BLaER1 (cell line): ENCODE data around the gene RBM33.

Experiments
- H3K27ac ChIP-seq: shearing (Covaris generic); formaldehyde crosslinking; 2 replicates; pipeline ENCODE4 v1.8.1; 2022
- H3K27me3 ChIP-seq: shearing (Covaris generic); formaldehyde crosslinking; 2 replicates; pipeline ENCODE4 v1.8.1; 2022
- H3K36me3 ChIP-seq: shearing (Covaris generic); formaldehyde crosslinking; 2 replicates; pipeline ENCODE4 v1.8.1; 2022
- H3K4me1 ChIP-seq: shearing (Covaris generic); formaldehyde crosslinking; 2 replicates; pipeline ENCODE4 v1.8.1; 2022
- H3K4me2 ChIP-seq: shearing (Covaris generic); formaldehyde crosslinking; 2 replicates; pipeline ENCODE4 v1.8.1; 2022
- H3K4me3 ChIP-seq: shearing (Covaris generic); formaldehyde crosslinking; 2 replicates; pipeline ENCODE4 v1.8.1; 2022
- H3K9ac ChIP-seq: shearing (Covaris generic); formaldehyde crosslinking; 2 replicates; pipeline ENCODE4 v1.8.1; 2022
- H3K9me3 ChIP-seq: shearing (Covaris generic); formaldehyde crosslinking; 2 replicates; pipeline ENCODE4 v1.8.1; 2022
- H4K20me1 ChIP-seq: shearing (Covaris generic); formaldehyde crosslinking; 2 replicates; pipeline ENCODE4 v1.8.1; 2022
- Cebpa-rat ChIP-seq: shearing (Covaris generic); IDR thresholded peaks from 2 replicates; pipeline ENCODE4 v1.8.1; 2022

Gene RBM33

GRCh38 chr7:155769701-155770100, 125.2 kb downstream of the RBM33 start:
- H4K20me1 ChIP-seq, result peaks cover 77% of the 10 kb centered on the region
- H3K27ac ChIP-seq, result peak overlapping the region; percentile 61; the same call in 1 of the 2 replicates
- TF ChIP-seq Cebpa-rat, result no peak
- H3K4me3 ChIP-seq, result no peak overlapping the region
- H3K36me3 ChIP-seq, result peaks cover 86% of the 10 kb centered on the region
- peak overlapping the region; percentile 34; the same call in 1 of the 2 replicates for H3K9ac ChIP-seq
- H3K27me3 ChIP-seq, result no peaks in the 10 kb centered on the region
- no peaks in the 10 kb centered on the region for H3K9me3 ChIP-seq
- H3K4me2 ChIP-seq, result peak overlapping the region; percentile 68
- peaks cover 62% of the 10 kb centered on the region for H3K4me1 ChIP-seq

- Histone ChIP-seq H3K9me3 (no peaks in the 10 kb centered on the region), H3K27ac (0 out of 2 replicates have a peak overlapping the region, but pooled peaks have one; percentile 61), H3K36me3 (peaks cover 90% of the 10 kb centered on the region), H4K20me1 (peaks cover 71% of the 10 kb centered on the region), H3K4me3 (no peak overlapping the region), H3K27me3 (no peaks in the 10 kb centered on the region), H3K9ac (0 out of 2 replicates have a peak overlapping the region, but pooled peaks have one; percentile 12), H3K4me1 (peaks cover 57% of the 10 kb centered on the region), H3K4me2 (peak overlapping the region; percentile 68)
- TF ChIP-seq Cebpa-rat, result no peak
Observed at GRCh38 chr7:155770241-155770640, 125.8 kb downstream of the RBM33 start.

GRCh38 chr7:155773531-155773930, 129.1 kb downstream of the RBM33 start:
- Histone ChIP-seq H3K4me1 (peaks cover 26% of the 10 kb centered on the region), H3K9me3 (no peaks in the 10 kb centered on the region), H3K4me3 (no peak overlapping the region), H3K27ac (no peak overlapping the region), H3K36me3 (peaks cover 96% of the 10 kb centered on the region), H3K27me3 (no peaks in the 10 kb centered on the region), H3K4me2 (no peak overlapping the region), H3K9ac (no peak overlapping the region), H4K20me1 (peaks cover 77% of the 10 kb centered on the region)
- TF ChIP-seq Cebpa-rat, result no peak

GRCh38 chr7:155774947-155775346, 130.5 kb downstream of the RBM33 start:
- Histone ChIP-seq H3K9ac (no peak overlapping the region), H3K27me3 (no peaks in the 10 kb centered on the region), H3K9me3 (no peaks in the 10 kb centered on the region), H3K36me3 (peaks cover 100% of the 10 kb centered on the region), H4K20me1 (peaks cover 70% of the 10 kb centered on the region), H3K4me2 (no peak overlapping the region), H3K4me1 (peaks cover 11% of the 10 kb centered on the region), H3K27ac (no peak overlapping the region), H3K4me3 (no peak overlapping the region)
- no peak for TF ChIP-seq Cebpa-rat

- Histone ChIP-seq H3K9me3 (no peaks in the 10 kb centered on the region), H3K27ac (no peak overlapping the region), H3K4me3 (no peak overlapping the region), H3K36me3 (peaks cover 100% of the 10 kb centered on the region), H3K27me3 (no peaks in the 10 kb centered on the region), H3K4me2 (no peak overlapping the region), H4K20me1 (peaks cover 70% of the 10 kb centered on the region), H3K9ac (no peak overlapping the region), H3K4me1 (peaks cover 4% of the 10 kb centered on the region)
- TF ChIP-seq Cebpa-rat, result no peak
Observed at GRCh38 chr7:155775691-155776090, 131.2 kb downstream of the RBM33 start.

- H3K9ac ChIP-seq, result no peak overlapping the region
- TF ChIP-seq Cebpa-rat, result no peak
- no peaks in the 10 kb centered on the region for H3K27me3 ChIP-seq
- H3K4me3 ChIP-seq, result no peak overlapping the region
- no peaks in the 10 kb centered on the region for H3K4me1 ChIP-seq
- H4K20me1 ChIP-seq, result peaks cover 65% of the 10 kb centered on the region
- H3K9me3 ChIP-seq, result no peaks in the 10 kb centered on the region
- no peak overlapping the region for H3K4me2 ChIP-seq
- no peak overlapping the region for H3K27ac ChIP-seq
- peaks cover 100% of the 10 kb centered on the region for H3K36me3 ChIP-seq
Observed at GRCh38 chr7:155776606-155777005, 132.1 kb downstream of the RBM33 start.

- Histone ChIP-seq H3K27me3 (no peaks in the 10 kb centered on the region), H3K36me3 (peaks cover 98% of the 10 kb centered on the region), H3K4me2 (no peak overlapping the region), H3K9ac (0 out of 2 replicates have a peak overlapping the region, but pooled peaks have one; percentile 19), H3K9me3 (no peaks in the 10 kb centered on the region), H3K4me1 (no peaks in the 10 kb centered on the region), H3K4me3 (no peak overlapping the region), H4K20me1 (peaks cover 64% of the 10 kb centered on the region), H3K27ac (no peak overlapping the region)
- no peak for TF ChIP-seq Cebpa-rat
Observed at GRCh38 chr7:155778349-155778748, 133.9 kb downstream of the RBM33 start.

GRCh38 chr7:155780884-155781283, 136.4 kb downstream of the RBM33 start:
- Histone ChIP-seq H3K9ac (no peak overlapping the region), H3K9me3 (no peaks in the 10 kb centered on the region), H3K27ac (no peak overlapping the region), H3K4me2 (no peak overlapping the region), H4K20me1 (peaks cover 63% of the 10 kb centered on the region), H3K4me3 (no peak overlapping the region), H3K36me3 (peaks cover 89% of the 10 kb centered on the region), H3K4me1 (no peaks in the 10 kb centered on the region), H3K27me3 (peaks cover 3% of the 10 kb centered on the region; the same call in 1 of the 2 replicates)
- TF ChIP-seq Cebpa-rat, result no peak

- Histone ChIP-seq H3K4me1 (no peaks in the 10 kb centered on the region), H3K9ac (no peak overlapping the region), H3K36me3 (peaks cover 84% of the 10 kb centered on the region), H3K27ac (no peak overlapping the region), H3K4me2 (no peak overlapping the region), H3K4me3 (no peak overlapping the region), H3K9me3 (no peaks in the 10 kb centered on the region), H4K20me1 (peaks cover 58% of the 10 kb centered on the region), H3K27me3 (peaks cover 5% of the 10 kb centered on the region; the same call in 1 of the 2 replicates)
- no peak for TF ChIP-seq Cebpa-rat
Observed at GRCh38 chr7:155781433-155781832, 137.0 kb downstream of the RBM33 start.

- Histone ChIP-seq H3K4me1 (peaks cover 5% of the 10 kb centered on the region), H3K36me3 (peaks cover 73% of the 10 kb centered on the region), H3K4me2 (no peak overlapping the region), H3K9me3 (peaks cover 6% of the 10 kb centered on the region; the same call in 1 of the 2 replicates), H3K27me3 (peaks cover 16% of the 10 kb centered on the region), H3K27ac (no peak overlapping the region), H3K4me3 (no peak overlapping the region), H3K9ac (no peak overlapping the region), H4K20me1 (peaks cover 65% of the 10 kb centered on the region)
- TF ChIP-seq Cebpa-rat, result no peak
Observed at GRCh38 chr7:155782466-155782865, 138.0 kb downstream of the RBM33 start.

- peaks cover 42% of the 10 kb centered on the region for H4K20me1 ChIP-seq
Observed at GRCh38 chr7:155785536-155785935, 141.1 kb downstream of the RBM33 start.

More at GRCh38 chr7:155785536-155785935, 141.1 kb downstream of the RBM33 start:
- Histone ChIP-seq H3K36me3 (peaks cover 42% of the 10 kb centered on the region), H3K9me3 (peaks cover 6% of the 10 kb centered on the region; the same call in 1 of the 2 replicates), H3K9ac (no peak overlapping the region), H3K27ac (no peak overlapping the region), H3K4me1 (peaks cover 12% of the 10 kb centered on the region), H3K4me3 (no peak overlapping the region), H3K4me2 (no peak overlapping the region), H3K27me3 (peaks cover 21% of the 10 kb centered on the region)
- no peak for TF ChIP-seq Cebpa-rat
